ENCODE measurements around the gene BPIFB6.

GRCh38 chr20:33054381-33054780 is 22.9 kb downstream of the BPIFB6 start:
- no peak for TF ChIP-seq FOXP2 (optimal IDR thresholded peaks at IDR 0.05; ENCODE audit: borderline replicate concordance, extremely low read depth, extremely low read length, insufficient read depth)
- no peak for TF ChIP-seq REST (IDR thresholded peaks at IDR 0.05; ENCODE audit: insufficient read depth in 1 of 2, low read depth in 2 of 2, low read length in 2 of 2)
- TF ChIP-seq POLR2AphosphoS5 (IDR thresholded peaks at IDR 0.05; ENCODE audit: low read depth, low read length) = no peak
- no peak for TF ChIP-seq TAF1 (IDR thresholded peaks at IDR 0.05; ENCODE audit: borderline replicate concordance, insufficient read depth, low read length)
- no peak for TF ChIP-seq SIN3A (IDR thresholded peaks at IDR 0.05; ENCODE audit: borderline replicate concordance, insufficient read depth, low read length)

All from PFSK-1 (cell line).